ENCODE measurements around the gene POLR3C.

DNA sequence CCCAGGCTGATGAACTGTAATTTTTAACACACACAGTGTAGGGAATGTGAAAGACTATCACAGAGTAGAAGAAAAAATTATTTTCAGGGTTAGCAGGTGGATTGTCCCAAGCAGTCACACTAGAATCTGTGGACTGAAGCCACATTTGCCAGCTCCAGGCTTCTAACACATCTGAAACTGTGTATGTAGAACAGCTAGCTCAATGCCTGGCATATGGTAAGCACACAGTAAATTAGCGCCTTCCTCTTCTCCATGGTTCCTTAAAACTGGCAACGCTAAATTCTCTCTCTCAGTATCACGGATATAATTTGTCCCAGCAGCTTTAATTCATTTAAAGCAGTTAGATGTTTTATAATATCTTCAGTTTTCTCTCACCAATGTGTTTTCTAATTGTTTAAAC lies 19.0 kb downstream of the POLR3C start:
- no peak for TF ChIP-seq ZZZ3 (IDR thresholded peaks at IDR 0.05; ENCODE audit: control insufficient read depth, insufficient read length, low read depth)
- no peak for TF ChIP-seq CTCF (IDR thresholded peaks at IDR 0.05 in 2 of 3, conservative IDR thresholded peaks at IDR 0.05 in 1 of 3; ENCODE audit: control insufficient read depth in 2 of 3, extremely low read depth in 1 of 3, insufficient read depth in 1 of 3, low read depth in 3 of 3, low read length in 3 of 3)
- TF ChIP-seq YY1 (IDR thresholded peaks at IDR 0.05; ENCODE audit: low read depth, low read length): no peak
- TF ChIP-seq SMC3 (IDR thresholded peaks at IDR 0.05; ENCODE audit: borderline replicate concordance, low read length): no peak
- TF ChIP-seq ESRRA (IDR thresholded peaks at IDR 0.05; ENCODE audit: low read length): no peak

Data from GM12878 (cell line).